GM19452 (cell line): Measurements from ENCODE around the gene RPL13A.

Experiments
- ATAC-seq: cut with Tn5 transposase; IDR thresholded peaks from one replicate; pipeline ENCODE4 v1.9.1; 2021; ENCODE audit not compliant: unreplicated experiment

RPL13A gene

DNA sequence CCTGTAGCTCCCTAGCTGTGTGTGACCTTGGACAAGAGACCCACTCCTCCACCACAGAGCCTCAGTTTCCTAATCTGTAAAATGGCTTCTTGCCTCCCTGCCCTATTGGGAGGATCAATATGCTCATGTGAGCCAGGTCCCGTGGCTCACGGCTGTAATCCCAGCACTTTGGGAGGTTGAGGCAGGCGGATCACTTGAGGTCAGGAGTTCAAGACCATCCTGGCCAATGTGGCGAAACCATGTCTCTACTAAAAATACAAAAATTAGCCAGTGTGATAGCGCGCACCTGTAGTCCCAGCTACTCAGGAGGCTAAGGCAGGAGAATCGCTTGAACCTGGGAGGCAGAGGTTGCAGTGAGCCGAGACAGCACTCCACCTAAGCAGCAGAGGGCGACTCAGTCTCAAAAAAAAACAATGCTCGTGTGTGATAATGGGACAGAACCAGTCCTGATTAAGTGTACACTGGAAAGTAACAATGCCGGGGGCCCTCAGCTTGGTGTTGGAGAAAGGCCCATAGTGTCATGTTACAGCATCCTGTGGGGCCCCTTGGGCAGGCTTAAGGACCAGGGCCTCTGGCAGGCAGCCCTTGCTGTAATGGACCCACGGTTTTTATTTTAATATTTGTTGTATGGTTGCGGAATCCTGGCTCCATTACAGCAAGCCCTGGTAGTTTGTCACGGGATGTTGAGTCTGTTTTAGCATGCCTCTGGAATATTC, 15.6 kb downstream of the RPL13A start:
- no peak for ATAC-seq

DNA sequence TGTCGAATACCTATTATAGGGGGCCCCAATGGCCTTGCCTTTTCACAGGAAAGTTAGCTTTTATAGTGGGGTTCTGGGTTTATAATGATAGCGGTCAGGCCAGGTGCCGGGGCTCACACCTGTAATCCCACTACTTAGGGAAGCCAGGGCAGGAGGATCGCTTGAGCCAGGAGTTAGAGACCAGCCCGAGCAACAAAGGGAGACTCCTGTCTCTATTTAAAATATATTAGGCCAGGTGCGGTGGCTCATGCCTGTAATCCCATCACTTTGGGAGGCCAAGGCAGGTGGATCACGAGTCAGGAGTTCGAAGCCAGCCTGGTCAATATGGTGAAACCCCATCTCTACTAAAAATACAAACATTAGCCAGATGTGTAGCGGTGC, 16.2 kb downstream of the RPL13A start:
- no peak for ATAC-seq

DNA sequence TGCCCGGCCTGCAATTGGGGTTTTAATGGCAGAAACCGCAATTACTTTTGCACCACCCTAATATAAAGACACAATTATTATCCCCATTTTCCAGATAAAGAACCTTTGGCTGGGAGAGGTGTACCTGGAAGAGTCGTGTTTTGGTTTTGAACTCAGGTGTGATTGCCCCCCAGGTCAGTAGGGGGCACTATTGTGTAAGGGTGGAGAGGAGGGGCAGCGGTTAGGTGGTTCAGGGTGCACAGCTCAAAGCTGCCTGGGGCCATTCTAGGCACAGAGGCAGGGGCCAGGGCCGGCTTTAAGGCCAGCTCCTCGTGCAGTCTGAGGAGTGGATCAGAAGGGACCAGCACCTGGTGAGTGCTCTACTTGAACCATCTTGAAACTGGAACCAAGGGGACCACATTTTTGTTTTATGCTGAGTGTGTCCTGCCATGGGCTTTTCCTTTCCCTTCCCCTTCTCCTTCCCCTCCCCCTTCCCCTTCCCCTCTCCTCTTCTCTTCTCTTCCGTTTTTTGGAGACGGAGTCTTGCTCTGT, 19.2 kb downstream of the RPL13A start:
- ATAC-seq = no peak

DNA sequence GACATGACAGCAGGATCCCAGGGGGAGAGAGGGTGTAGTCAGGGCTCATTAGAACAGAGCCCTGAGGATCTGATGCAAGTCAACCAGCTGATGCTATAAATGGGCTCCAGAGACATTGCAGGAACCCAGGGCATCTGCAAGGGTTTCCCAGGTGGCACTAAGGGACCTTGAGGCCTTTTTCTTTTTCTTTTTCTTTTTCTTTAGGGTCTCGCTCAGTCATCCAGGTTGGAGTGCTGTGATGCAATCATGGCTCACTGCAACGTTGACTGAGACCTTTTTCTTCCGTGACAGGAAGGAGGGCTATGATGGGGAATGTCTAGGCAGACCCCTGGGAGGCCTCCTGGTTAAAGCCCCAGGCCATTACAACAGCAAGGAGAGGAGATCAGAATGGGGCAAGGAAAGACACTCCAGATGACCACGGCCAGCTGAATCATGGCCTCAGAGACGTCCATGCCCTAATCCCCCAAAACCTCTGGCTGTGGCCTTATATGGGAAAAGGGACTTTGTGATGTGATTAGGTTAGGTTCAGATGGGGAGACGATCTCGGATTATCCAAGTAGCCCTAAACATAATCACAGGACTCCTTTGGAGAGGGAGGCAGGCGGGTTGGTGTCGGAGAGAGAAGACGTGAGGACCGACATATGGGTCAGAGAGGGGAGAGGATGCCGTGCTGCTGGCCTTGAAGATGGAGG, 20.5 kb downstream of the RPL13A start:
- ATAC-seq = no peak

DNA sequence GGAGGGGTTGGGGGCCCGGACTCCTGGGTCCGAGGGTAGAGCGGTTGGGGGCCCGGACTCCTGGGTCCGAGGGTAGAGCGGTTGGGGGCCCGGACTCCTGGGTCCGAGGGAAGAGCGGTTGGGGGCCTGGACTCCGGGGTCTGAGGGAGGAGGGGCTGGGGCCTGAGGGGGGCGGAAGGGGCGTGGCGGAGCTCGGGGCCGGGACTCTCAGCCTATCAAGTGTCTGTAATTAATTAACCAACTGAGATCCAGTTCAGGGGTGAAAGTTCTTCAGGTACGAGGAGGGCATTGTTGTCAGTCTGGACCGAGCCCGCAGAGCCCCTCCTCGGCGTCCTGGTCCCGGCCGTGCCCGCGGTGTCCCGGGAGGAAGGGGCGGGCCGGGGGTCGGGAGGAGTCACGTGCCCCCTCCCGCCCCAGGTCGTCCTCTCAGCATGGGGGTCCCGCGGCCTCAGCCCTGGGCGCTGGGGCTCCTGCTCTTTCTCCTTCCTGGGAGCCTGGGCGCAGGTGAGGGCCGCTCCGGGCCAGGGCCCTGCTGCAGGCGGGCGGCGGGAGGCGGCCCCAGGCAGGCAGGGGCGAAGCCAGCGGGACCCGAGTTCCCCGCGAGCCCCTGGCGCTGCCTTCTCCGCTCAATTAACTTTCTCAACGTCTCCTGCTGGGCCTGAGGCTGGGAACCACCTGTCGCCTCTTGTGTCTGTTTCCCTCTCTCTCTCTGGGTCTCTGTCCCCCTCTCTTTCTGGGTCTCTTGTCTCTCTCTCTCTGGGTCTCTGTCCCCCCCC, 25.8 kb downstream of the RPL13A start:
- ATAC-seq = no peak

DNA sequence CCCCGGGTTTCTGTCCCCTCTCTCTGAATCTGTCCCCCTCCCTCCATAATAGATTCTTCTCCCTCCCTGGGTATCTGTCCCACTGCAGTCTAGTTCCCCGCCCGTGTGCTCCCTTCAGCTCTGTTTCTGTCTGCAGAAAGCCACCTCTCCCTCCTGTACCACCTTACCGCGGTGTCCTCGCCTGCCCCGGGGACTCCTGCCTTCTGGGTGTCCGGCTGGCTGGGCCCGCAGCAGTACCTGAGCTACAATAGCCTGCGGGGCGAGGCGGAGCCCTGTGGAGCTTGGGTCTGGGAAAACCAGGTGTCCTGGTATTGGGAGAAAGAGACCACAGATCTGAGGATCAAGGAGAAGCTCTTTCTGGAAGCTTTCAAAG, 26.3 kb downstream of the RPL13A start:
- no peak for ATAC-seq

DNA sequence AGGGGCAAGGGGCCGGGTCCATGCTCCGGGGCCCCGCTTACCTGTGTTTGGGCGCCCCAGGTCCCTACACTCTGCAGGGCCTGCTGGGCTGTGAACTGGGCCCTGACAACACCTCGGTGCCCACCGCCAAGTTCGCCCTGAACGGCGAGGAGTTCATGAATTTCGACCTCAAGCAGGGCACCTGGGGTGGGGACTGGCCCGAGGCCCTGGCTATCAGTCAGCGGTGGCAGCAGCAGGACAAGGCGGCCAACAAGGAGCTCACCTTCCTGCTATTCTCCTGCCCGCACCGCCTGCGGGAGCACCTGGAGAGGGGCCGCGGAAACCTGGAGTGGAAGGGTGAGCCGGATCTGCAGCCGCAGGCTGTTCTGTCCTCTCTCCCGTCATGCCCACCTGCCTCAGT, 26.7 kb downstream of the RPL13A start:
- no peak for ATAC-seq

DNA sequence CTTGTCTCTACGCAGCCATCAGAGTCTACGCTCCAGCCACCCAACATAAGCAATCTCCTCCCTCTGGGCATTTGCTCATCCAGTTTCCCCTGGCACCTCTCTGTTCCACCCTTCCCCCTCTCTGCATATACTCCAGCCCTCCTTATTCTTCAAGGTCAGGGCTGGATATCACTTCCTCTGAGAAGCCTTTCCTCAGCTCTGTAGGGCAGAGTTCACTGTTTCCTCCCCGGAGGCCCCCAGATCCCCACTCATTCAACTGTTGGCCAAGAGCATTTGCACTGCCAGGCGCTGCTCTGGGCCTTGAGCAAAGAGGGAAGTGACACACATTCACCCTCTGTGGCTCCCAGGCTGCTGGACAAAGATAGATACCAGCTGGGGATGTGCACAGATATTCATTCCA, 28.4 kb downstream of the RPL13A start:
- ATAC-seq = no peak

DNA sequence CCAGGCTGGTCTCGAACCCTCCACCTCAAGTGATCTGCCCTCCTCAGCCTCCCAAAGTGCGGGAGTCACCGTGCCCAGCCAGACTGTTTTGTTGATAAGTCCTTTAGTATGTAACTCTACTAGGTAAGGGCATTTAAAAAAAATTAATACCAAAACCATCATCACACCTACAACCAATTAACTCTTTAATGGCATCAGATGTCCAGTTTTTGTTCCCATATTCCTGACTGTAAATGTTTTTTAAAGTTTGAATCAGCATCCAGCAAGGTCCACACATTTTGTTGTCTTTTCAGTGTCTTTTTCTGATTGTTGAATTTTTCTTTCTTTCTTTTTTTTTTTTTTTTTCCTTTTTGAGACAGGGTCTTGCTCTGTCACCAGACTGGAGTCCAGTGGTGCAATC, 30.6 kb downstream of the RPL13A start:
- ATAC-seq = no peak

DNA sequence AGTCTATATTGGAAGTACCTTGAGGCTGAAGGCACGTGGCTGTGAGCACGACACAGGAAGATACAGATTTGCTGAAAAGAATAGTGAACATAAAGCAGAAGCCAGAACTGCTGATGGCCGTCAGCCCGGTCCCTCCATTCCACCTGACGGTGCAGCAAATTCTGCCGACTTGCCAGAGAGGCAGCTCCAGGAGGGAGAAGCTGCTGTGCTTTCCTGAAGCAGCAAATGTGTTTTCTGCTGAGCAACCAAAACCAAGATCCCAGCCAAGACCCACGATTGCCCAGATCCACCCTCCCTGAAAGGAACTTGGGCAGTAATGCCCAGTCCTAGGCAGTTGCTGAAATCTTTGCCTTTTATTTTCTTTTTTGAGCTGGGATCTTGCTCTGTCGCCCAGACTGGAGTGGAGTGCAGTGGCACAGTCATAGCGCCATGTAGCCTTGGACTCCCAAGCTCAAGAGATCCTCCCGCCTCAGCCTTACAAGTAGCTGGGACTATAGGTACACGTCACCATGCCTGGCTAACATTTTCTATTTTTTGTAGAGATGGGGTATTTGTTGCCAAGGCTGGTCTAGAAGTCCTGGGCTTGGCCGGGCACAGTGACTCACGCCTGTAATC, 33.4 kb downstream of the RPL13A start:
- ATAC-seq = no peak

DNA sequence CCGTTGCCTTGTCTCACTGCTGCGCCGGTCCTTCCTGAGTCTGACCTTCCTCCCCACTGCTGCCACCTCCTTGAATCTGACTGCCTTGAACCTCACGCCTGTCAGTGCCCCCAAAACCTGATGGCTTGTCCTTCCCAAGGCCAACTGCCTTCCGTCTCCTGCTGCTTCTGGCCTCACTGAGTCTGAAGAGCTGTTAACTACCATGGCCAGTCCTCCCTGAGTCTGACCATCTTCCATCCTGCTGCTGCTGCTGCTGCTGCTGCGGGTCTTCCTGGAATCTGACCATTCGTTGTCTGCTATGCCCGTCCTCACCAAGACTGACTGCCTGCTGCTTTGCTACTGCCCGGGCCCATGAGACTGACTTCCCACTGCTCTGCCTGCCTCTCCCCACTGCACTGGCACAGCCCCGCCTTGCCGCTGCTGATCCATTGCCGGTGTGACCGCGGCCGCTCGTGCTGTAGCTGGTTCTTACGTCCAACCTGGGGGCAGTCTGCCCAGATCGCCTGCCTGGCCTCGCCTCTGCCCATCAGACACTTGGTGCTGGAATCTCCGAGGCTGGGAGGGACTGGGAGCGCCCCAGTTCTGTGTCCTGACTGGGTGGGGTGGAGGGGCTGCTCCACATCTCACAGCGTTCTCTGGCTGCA, 37.5 kb downstream of the RPL13A start:
- no peak for ATAC-seq

DNA sequence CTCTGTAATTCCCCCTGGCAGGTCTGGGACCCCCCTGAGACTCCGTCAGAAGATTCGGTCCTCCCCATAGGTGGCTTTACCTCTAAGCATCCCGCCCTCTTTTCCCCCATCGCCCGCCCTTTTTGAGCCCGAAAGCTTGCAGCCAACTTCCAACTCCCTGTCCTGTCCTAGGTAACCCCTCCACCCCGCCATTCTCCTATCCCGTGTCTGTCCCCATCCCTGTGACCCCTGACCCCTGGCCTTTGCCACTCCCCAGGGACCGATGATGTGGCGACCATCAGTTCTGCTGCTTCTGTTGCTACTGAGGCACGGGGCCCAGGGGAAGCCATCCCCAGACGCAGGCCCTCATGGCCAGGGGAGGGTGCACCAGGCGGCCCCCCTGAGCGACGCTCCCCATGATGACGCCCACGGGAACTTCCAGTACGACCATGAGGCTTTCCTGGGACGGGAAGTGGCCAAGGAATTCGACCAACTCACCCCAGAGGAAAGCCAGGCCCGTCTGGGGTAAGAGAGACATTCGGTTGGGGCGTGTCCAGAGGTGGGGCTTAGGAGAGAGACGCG, 40.9 kb downstream of the RPL13A start:
- ATAC-seq = no peak

DNA sequence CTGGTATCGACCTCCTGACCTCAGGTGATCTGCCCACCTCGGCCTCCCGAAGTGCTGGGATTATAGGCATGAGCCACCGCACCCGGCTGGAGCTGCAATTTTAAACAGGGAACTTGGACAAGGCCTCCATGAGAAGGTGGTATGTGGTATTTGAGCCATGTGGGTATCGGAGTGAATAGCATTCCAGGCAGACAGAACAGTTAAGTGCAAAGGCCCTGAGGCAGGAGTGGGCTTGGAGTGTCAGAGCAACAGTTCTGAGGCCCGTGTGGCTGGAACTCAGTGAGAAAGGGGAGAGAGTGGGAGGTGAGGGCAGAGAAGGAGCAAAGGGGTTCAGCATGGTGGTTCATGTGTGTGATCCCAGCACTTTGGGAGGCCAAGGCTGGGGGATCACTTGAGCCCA, 43.3 kb downstream of the RPL13A start:
- ATAC-seq = no peak

DNA sequence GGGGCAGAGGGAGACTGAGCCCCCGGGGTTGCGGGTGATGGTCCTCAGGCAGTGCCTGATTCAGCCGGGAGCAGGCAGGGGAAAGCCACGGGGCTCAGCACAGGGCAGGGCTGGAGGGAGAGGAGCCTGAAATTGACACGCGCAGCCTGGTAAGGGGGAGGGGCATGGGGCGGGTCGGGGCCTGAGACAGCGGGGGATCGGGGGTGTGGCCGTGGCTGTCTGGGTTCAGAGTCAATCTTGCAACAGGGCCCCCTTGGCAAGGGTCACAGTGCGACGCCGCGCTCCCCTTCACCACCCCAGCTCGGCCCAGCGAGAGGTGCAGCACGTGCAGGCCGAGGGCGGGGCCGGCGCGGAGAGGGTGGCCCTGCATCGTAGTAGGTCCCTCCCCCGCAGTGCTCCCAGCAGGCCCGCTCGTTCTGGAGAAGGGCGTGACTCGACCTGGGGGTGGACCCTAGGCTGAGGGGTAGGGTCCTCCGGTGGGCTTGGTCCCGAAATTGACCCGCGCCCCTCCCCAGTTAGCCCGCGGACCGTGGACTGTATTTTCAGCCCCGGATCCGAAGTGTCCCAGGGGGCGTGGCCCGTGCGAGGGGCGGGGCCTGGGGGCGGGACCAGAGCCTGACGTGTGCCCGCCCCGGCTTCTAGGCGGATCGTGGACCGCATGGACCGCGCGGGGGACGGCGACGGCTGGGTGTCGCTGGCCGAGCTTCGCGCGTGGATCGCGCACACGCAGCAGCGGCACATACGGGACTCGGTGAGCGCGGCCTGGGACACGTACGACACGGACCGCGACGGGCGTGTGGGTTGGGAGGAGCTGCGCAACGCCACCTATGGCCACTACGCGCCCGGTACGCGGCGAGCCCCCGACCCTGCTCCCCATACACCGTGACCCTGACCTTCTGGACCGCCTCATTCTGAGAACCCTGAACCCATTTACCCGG, 46.4 kb downstream of the RPL13A start:
- ATAC-seq = peak; percentile 66

DNA sequence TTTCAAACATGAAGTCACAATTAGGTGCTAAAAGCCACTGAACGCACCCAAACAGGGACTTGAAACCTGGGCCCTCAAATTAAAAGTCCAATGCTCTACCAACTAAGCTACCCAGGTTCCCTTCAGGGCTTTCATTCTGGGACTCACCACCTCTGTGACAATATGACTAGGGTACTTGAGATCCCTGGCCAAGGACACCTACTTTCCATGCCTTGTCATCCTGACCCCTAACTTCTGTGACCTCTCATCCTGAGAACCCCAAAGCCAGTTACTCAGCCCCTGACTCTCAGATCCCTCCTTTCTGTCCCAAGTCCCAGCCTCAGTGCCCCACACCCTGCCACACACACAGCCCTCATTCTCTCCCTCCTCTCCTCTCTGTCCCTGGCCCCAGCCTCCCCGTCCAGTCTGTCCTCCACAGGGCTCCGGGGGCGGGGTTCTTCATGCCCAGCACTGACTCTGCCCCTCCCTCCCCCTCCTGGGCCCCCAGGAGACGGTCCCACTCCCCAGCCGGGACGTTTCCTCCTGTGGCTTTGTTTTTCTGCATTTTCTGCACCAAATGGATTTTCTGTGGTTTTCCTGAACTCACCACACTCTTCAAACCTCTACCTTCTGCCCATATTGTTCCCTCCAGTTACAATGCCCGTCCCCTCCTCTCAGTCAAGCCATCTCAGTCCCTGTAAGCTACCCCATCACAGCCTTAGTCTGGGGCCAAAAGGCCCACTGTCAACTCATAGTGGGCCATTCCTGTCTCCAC, 47.4 kb downstream of the RPL13A start:
- ATAC-seq = no peak

DNA sequence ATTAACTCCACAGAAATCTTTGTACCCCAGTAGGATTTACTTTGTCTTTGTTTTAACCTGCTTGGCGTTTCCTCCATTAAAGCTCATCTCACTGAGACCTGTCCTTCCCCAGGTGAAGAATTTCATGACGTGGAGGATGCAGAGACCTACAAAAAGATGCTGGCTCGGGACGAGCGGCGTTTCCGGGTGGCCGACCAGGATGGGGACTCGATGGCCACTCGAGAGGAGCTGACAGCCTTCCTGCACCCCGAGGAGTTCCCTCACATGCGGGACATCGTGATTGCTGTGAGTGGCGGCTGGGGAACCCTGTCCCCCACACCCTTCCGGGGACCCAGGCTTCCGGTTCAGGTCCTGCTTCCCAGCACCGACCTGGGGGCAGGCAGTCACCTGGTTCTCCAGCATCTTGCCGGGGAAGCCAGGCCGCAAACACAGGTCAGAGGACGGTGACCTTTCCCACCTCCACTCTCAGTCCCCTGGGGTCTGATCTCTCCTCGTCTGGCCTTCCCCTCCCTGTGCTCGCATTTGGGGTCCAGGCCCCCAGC, 49.6 kb downstream of the RPL13A start:
- no peak for ATAC-seq

DNA sequence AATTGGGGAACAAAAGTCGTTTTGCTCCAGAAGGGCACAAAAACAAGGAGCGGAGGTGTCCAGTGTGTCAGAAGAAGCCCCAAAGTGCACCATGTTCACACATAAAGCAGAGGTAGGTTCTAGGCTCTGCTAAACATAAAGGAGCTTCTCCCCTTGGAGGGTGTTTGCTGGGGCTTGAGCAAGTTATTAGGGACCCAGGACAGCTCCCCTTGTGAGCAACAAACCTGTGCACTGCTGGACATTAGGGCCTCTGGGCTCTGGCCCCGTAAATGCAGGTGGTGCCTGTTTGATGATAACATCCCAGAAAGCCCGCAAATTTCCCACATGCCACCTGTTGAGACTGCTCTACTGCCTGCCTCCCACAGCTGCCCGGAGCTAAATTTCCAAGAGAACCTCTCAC, 51.2 kb downstream of the RPL13A start:
- no peak for ATAC-seq

DNA sequence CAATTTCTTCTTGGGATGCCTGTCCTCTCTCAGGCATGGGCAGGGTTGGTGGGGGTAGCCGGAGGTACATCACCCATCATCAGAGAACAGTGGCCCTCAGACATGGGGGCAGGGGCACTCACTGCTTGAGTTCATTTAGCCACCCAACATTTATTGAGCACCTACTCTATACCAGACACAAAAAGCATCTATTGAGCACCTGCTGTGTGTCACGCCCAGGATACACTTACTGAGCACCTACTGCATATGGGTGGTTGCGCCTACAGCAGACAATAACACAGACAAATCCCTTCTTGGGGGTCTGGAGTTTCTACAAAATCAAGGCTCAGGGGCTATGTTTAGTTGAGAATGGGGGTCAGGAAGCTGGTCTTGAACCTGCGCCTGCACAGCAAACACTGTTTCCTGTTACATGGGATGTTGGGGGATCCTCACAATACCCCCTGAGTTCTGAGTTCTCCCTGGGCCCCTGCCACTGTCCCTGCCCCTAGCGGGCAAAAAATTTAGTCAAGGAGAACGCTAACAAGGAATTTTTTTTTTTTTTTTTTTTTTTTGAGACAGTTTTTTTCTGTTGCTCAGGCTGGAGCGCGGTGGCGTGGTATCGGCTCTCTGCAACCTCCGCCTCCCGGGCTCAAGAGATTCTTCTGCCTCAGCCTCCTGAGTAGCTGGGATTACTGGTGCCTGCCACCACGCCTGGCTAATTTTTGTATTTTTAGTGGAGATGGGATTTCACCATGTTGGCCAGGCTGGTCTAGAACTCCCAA, 52.0 kb downstream of the RPL13A start:
- ATAC-seq = no peak
